Duodenal mucosa (tissue), 2 donors: ENCODE results near the gene ST7.

Source experiments
- H3K27ac ChIP-seq: one replicate; pipeline ENCODE4 v1.7.0; 2013; ENCODE audit warnings: low read depth, low read length
- H3K27me3 ChIP-seq, 2 donors: one replicate each; pipeline ENCODE4 v1.7.0; 2013; ENCODE audit warnings: low read length in 2 of 2, control low read depth in 1 of 2; ENCODE audit not compliant: insufficient read depth in 2 of 2, control insufficient read depth in 1 of 2
- H3K36me3 ChIP-seq, 2 donors: one replicate each; pipeline ENCODE4 v1.7.0; 2013; ENCODE audit warnings: low read length in 2 of 2, control low read depth in 1 of 2; ENCODE audit not compliant: insufficient read depth in 2 of 2, control insufficient read depth in 1 of 2
- H3K4me1 ChIP-seq, 2 donors: one replicate each; pipeline ENCODE4 v1.7.0; 2013; ENCODE audit warnings: low read length in 2 of 2, control low read depth in 1 of 2; ENCODE audit not compliant: insufficient read depth in 2 of 2, control insufficient read depth in 1 of 2
- H3K4me3 ChIP-seq, 2 donors: one replicate each; pipeline ENCODE4 v1.7.0; 2013; ENCODE audit warnings: low read length in 2 of 2, low read depth in 1 of 2
- H3K9ac ChIP-seq, 2 donors: one replicate each; pipeline ENCODE4 v1.7.0; 2013; ENCODE audit warnings: low read length in 2 of 2, low read depth in 1 of 2
- H3K9me3 ChIP-seq, 2 donors: one replicate each; pipeline ENCODE4 v1.7.0; 2013; ENCODE audit warnings: low read length in 2 of 2, control low read depth in 1 of 2; ENCODE audit not compliant: control insufficient read depth in 1 of 2

ST7 gene

GRCh38 chr7:117095055-117095454, 141.8 kb downstream of the ST7 start:
- Histone ChIP-seq H3K4me1 (no peaks in the 10 kb centered on the region), H3K27me3 (no peaks in the 10 kb centered on the region), H3K9me3 (no peaks in the 10 kb centered on the region), H3K36me3 (no peaks in the 10 kb centered on the region), H3K4me3 (no peak overlapping the region), H3K27ac (no peak overlapping the region), H3K9ac (no peak overlapping the region)

- H3K9ac ChIP-seq: no peak overlapping the region
- H3K27me3 ChIP-seq: no peaks in the 10 kb centered on the region
- no peaks in the 10 kb centered on the region for H3K9me3 ChIP-seq
- no peaks in the 10 kb centered on the region for H3K4me1 ChIP-seq
- H3K36me3 ChIP-seq: no peaks in the 10 kb centered on the region
- no peak overlapping the region for H3K4me3 ChIP-seq
- no peak overlapping the region for H3K27ac ChIP-seq
Measured at GRCh38 chr7:117096330-117096729, 143.0 kb downstream of the ST7 start.

- Histone ChIP-seq H3K9ac (no peak overlapping the region), H3K36me3 (no peaks in the 10 kb centered on the region)
Measured at GRCh38 chr7:117096942-117097341, 143.6 kb downstream of the ST7 start.

GRCh38 chr7:117097860-117098259, 144.6 kb downstream of the ST7 start:
- Histone ChIP-seq H3K4me1 (no peaks in the 10 kb centered on the region), H3K27ac (no peak overlapping the region), H3K36me3 (no peaks in the 10 kb centered on the region), H3K27me3 (no peaks in the 10 kb centered on the region), H3K9me3 (no peaks in the 10 kb centered on the region), H3K9ac (no peak overlapping the region), H3K4me3 (no peak overlapping the region)

More at GRCh38 chr7:117096942-117097341, 143.6 kb downstream of the ST7 start:
- Histone ChIP-seq H3K9me3 (no peaks in the 10 kb centered on the region), H3K4me1 (no peaks in the 10 kb centered on the region), H3K27me3 (no peaks in the 10 kb centered on the region), H3K4me3 (no peak overlapping the region), H3K27ac (no peak overlapping the region)

DNA sequence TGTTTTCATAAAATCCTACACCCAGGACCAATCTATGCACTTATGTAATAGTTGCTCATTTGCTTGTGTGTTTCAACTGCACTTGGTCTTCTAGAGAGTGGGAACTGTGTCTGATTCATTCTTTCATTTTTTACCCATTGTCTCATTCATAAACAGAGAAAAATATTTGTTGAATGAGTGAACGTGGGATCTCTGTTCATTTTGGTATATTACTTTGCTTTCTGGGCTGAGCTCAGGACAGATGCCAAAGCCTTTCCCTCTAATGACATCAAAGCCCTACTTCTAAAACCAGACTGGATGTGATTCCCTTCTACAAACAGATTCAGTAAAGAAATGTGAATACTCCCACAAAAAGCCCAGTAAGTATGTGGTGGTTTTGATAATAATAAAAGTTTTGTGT, 145.2 kb downstream of the ST7 start:
- no peaks in the 10 kb centered on the region for H3K27me3 ChIP-seq
- no peak overlapping the region for H3K9ac ChIP-seq
- H3K4me3 ChIP-seq: no peak overlapping the region
- H3K27ac ChIP-seq: no peak overlapping the region
- H3K36me3 ChIP-seq: no peaks in the 10 kb centered on the region
- H3K4me1 ChIP-seq: no peaks in the 10 kb centered on the region
- H3K9me3 ChIP-seq: no peaks in the 10 kb centered on the region

GRCh38 chr7:117101026-117101425, 147.7 kb downstream of the ST7 start:
- no peak overlapping the region for H3K27ac ChIP-seq
- no peak overlapping the region for H3K4me3 ChIP-seq
- H3K4me1 ChIP-seq: no peaks in the 10 kb centered on the region
- no peaks in the 10 kb centered on the region for H3K27me3 ChIP-seq
- H3K36me3 ChIP-seq: no peaks in the 10 kb centered on the region
- H3K9me3 ChIP-seq: no peaks in the 10 kb centered on the region
- no peak overlapping the region for H3K9ac ChIP-seq

- H3K27me3 ChIP-seq: no peaks in the 10 kb centered on the region
- H3K9ac ChIP-seq: no peak overlapping the region
- peaks cover 12 to 14% of the 10 kb centered on the region in 2 donors for H3K4me1 ChIP-seq
- H3K4me3 ChIP-seq: no peak overlapping the region
- no peak overlapping the region for H3K27ac ChIP-seq
- no peaks in the 10 kb centered on the region for H3K9me3 ChIP-seq
- no peaks in the 10 kb centered on the region for H3K36me3 ChIP-seq
Measured at GRCh38 chr7:117110480-117111315, 157.4 kb downstream of the ST7 start.

DNA sequence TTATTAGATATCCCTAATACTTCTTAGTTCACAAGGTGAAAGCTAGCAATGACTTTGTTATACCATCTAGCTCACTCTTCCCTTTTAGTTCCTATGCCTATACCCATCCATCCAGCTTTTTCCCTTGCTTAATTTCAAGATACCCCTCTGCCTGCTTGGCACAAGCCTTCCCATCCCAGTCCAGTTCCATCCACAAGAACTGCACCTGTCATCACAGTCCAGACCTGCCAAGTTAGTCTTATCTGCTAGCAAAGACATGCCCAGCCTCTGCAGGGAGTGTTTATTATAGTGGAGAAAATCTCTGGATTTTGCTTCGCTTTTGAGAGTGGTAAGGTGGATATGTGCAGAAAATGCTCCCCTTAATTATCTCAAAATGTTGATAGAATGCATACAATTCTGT, 158.2 kb downstream of the ST7 start:
- Histone ChIP-seq H3K27me3 (no peaks in the 10 kb centered on the region), H3K36me3 (no peaks in the 10 kb centered on the region), H3K27ac (no peak overlapping the region), H3K4me3 (no peak overlapping the region), H3K4me1 (peaks cover 12 to 14% of the 10 kb centered on the region in 2 donors), H3K9ac (no peak overlapping the region), H3K9me3 (no peaks in the 10 kb centered on the region)

DNA sequence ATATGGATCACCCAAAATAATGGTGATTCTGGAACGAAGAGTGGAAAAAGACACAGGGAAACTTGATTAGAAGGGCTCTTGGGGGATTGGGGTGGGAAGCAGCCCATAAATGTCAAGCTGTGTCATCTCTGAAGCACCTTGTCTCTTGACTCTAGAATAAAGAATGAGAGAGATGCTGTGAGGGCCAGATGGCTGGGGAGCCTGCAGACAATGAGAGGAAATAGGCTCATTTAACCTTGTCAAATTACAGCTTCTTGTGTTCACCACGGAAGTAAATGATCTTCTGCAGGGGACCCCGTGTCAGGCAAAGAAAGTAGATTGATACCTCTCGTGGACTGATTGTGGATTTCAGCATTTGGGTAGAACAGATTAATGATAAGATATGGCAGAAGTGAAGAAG, 159.3 kb downstream of the ST7 start:
- H3K9me3 ChIP-seq: no peaks in the 10 kb centered on the region
- H3K9ac ChIP-seq: no peak overlapping the region
- no peaks in the 10 kb centered on the region for H3K27me3 ChIP-seq
- H3K27ac ChIP-seq: no peak overlapping the region
- no peaks in the 10 kb centered on the region for H3K36me3 ChIP-seq
- peaks cover 12 to 14% of the 10 kb centered on the region in 2 donors for H3K4me1 ChIP-seq
- no peak overlapping the region for H3K4me3 ChIP-seq

GRCh38 chr7:117113871-117114270, 160.6 kb downstream of the ST7 start:
- Histone ChIP-seq H3K27ac (no peak overlapping the region), H3K27me3 (no peaks in the 10 kb centered on the region), H3K4me3 (no peak overlapping the region)

More at GRCh38 chr7:117113871-117114270, 160.6 kb downstream of the ST7 start:
- H3K9me3 ChIP-seq: no peaks in the 10 kb centered on the region
- no peak overlapping the region for H3K9ac ChIP-seq
- H3K36me3 ChIP-seq: no peaks in the 10 kb centered on the region
- peaks cover 12 to 14% of the 10 kb centered on the region in 2 donors for H3K4me1 ChIP-seq
